Measurements from ENCODE around the gene SPATA19.

The SPATA19 gene

DNA sequence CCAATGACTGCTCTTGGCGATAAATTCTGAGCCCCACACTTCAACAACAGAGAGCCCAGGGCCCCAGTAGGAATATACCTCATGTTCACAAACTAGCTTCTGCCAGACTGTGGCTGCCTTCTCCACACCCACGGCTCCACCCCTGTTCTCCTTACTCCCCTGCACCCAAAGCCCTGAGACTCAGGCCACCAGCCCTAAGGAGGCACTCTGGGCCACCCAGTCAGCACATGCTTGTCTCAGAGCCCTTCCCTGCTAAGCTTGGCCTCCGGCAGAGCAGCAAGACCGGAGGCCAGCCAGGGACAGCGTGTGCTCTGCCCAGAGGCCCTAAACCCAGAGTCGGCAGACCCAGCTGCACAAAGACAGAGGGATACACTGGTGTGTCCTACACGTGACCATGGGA, 27.9 kb downstream of the SPATA19 start:
- DNase-seq = no peak

DNA sequence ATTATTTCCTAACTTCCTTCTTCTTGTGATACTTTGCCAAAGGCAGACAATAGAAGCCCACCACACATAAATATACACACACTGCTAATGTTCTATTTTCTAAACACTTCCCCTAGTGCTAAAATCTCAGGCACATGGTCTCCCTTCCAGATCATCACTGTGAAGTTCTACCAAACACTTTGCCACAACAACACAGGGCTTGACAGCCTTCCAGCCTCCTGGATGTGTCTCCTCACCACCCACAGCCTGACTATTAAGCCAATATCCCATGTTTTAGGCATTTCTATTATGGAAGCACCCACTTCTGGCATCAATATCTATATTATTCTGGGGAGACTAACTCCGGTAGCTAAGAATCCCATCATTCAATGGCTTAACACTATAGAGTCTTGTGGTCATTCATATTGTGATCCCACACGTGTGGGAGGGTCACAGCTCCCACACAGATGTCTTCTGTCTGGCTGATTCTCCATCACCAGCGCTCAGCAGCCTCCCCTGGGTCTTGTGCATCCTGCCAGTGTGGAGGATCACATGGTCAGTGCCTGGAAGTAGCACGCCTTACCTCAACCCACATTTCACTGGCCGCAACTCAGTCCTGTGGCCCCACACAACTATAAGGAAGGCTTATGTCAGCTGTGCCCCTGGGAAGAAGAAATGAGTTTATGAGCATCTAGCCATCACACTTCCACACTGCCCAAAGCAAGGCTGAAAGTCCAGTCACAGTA, 29.0 kb downstream of the SPATA19 start:
- no peak for DNase-seq

DNA sequence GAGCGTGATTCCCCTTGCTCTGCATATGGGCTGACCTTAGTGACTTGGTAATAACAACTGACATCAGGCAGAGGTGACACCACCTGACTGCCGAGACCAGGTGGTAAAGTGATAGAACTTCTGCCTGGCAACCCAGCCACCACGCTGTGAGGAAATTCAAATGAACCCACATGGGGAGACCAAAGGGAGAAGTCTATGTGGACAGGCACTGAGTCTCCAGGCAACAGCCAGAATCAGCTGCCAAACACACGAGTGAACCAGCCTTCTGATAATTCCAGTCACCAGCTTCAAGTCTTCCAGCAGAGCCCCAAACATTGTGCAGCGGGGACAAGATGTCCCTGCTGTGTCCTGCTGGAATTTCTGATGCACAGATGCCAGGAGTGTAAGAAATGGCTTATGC, 29.7 kb downstream of the SPATA19 start:
- DNase-seq = no peak

DNA sequence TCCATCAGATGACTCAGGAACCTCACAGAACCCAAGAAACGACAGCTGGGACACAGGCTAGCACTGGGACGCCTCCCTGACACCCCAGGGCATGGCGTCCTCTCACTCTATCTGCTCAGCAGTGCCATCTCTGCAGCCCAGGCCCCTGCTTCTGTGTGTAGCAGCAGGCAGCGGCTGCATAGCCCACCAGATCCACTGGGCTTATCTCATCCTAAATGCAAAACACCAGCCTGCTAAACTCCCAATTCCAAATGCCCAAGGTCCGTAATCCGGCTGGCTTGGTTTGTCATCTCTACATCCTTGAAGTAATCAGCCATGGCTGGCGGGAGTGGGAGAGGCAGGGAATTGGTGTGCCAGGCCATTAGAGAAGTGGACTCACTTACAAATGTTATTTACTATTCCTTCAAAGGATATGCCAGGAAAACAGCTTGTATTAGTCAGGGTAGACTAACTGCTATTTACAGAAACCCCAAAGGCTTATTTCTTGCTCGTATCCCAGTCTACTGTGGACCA, 30.7 kb downstream of the SPATA19 start:
- no peak for DNase-seq

GRCh38 chr11:133811850-133812685, 33.2 kb downstream of the SPATA19 start:
- DNase-seq = no peak

GRCh38 chr11:133810766-133811165, 34.5 kb downstream of the SPATA19 start:
- DNase-seq = no peak

DNA sequence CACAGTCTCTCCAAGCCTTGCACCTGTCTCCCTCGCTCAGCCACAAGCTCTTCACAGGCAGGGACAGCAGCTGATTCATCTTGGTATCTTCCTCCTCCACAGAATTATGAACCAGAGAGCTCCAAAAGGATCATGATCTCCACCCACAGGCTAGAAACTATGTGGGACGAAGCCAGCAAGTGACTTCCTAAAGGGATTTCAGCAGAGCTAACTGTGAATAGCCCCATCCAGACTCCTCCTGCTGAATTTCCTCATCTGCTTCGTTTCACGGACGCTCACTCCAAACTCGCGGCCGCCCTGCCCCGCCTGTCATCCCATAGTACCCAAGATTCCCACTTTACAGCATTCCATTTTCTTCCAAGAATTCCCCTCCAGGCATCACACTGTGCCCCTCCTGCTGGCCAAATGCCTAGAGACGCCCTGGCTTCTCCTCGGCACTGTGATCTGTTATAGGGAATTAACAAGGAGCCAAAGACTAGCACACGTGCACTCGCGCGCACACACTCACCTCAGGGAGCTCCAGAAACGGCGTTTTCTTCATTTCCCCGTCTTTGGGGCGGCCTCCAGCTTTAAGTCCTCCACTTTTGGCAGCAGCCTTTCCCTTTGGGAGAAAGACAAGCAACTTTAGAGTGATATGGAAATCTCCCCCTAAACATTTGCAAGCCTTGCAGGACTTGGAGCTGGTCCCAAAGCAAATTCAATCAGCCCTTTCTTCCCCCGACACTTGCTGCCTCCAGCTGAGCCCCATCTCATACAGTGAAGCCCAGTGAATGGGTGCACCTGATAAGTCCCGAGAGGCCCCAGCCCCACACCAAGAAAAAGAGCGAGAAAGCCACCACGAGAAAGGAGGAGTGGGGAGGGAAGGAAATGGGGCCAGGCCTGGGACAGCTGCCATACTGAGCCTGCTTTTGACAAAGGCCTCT, 35.5 kb downstream of the SPATA19 start:
- DNase-seq = no peak

DNA sequence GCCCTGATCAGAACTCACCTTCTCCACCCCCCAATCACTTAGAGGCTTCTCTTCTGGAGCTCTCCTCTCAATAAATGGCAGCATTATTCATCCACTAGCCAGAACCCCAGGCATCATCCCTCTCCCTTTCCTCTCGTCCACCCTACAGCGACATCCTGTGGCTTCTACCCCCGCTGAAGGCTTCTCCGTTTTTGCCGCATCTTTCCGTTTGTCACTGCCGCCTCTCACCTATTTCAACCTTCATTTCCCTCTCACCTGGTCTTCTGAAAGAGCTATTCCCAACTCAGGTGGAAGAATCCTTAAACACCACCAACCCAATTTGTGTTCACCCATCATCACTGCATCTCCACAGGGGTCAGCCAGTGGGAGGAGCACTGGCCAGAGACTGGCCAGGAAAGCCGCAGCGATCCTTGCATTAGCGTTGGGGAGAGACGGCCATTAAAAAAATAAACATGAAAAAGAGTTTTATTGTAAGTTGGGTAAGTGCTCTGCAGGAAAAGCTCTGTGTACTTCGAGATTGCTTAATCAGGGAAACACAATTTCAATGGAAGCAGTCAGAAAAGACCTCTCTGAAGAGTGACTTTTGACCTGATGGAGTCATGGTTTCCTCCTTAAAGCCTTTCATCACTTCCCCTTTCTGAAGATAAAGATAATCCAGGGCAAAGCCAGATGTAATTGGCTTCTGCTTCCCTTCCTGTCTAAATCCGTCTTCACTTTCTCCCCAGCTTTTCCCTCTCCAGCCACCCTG, 36.7 kb downstream of the SPATA19 start:
- DNase-seq = no peak

DNA sequence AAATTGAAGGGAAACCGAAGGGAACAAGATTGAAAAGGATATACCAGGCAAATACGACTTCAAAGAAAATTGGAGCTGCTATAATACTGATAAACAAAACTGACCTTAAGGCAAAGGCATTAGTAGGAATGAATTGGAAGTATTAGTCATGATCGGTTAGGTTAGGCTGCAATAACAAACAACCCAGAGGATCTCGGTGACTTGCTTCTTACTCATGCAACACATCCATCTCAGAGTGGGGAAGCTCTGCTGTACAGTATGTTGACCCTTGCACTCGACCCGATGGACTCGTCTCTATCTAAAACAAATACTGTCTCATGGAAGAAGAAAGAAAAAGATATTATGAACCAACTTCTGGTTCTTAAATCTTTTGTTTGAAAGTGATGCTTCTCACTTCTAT, 42.3 kb downstream of the SPATA19 start:
- no peak for DNase-seq

GRCh38 chr11:133801356-133801755, 44.0 kb downstream of the SPATA19 start:
- no peak for DNase-seq

DNA sequence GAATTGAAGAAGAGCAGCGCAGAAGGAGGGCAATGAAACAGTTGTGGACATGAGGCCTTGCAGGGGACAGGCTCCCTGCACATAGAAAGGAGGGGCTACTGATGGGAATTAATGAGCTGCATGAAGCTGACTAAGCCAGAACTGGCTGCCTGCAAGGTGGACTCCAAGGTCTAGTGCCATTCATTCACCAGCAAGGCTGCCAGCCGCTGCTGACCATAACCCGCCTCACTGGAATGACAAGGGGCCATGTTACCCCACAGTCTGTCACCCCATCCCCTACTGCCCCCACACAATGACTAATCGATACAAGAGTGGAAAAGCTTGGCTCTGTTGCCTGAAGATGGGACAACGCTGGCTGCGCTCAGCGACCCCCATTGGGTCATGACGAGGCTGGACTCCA, 44.6 kb downstream of the SPATA19 start:
- DNase-seq = no peak

- no peak for DNase-seq
Measured at GRCh38 chr11:133797554-133797953, 47.8 kb downstream of the SPATA19 start.

DNA sequence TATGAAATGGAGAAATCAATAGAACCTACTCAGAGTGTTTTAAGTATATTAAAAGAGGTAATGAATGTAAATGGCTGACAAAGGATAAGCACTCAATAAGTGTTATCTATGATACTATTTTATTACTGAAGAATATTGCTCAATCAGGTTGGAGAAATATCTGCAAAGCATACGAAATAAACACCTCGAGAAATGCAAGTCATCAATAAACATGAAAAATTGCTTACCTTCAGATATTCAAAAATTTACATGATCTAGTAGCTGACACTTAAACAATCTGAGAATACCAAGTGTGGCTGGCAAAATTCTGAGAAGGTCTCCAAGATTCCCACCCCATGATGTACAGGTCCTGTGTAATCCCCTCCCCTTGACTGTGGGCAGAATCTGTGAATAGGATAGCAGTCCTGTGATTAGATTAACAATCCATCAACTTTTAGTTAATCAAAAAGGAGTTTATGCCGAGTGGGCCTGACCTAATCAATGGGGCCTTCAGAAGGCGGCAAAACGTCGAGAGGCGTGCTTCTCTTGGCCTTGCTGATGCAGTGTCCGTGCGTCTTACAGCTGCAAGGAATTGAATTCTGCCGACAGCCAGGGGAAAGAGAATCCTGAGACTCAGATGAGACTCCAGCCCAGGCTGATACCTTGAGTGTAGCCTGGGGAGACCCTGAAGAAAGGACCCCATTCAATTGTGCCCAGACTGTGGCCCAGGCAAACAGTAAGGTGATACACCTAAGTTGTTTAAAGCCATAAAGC, 49.1 kb downstream of the SPATA19 start:
- DNase-seq = no peak

- DNase-seq = no peak
Measured at GRCh38 chr11:133795088-133795487, 50.2 kb downstream of the SPATA19 start.

DNA sequence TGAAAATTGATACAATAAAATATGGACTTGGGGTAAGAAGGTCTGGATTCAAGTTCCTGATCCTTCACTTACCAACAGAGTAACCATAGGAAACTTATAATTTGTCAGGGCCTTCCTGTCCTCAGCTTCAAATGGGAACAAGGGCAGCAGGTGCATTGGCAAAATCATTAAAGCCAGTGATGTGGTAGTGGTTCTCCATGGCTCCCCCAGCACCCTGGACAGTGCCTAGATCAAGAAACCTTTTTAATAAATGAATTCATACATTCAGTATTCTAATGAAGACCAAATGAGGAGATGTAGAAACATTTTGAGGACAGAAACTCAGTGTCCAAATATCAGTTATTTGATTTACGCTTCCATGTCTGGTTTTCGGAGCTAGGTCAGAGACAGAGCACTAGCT, 51.1 kb downstream of the SPATA19 start:
- no peak for DNase-seq

- no peak for DNase-seq
Measured at GRCh38 chr11:133793271-133794035, 51.9 kb downstream of the SPATA19 start.

DNA sequence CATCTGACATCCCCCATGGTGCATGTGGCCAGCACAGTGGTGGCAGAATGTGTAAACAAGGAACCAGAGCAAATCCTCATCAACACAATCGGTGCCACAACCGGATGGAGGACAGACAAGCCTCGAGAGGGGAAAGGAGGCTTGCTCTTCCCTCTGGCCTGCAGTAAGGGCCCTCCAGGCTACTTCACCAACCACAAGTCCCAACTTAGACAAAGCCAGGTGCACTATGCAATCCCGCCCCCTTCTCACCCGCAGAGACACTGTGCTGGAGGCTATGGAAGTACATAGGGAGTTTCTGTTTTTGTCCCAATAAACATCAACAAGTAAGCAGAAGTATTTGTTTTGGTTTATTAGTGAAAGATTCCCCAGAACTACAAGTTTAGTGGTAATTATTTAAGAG, 54.3 kb downstream of the SPATA19 start:
- no peak for DNase-seq
